IMR-90 (cell line): ENCODE results near the gene STAG1. TPM values are rescaled to one million over a fixed set of nuclear protein-coding genes. Genes with fewer than 3 reads are reported as not detected.
A peak's percentile ranks its signal among the peaks of the same experiment; 100 is the strongest.

ENCODE experiments used
- ATAC-seq: fragments of 200-7000 bp; cut with Tn5 transposase; 2 replicates; pipeline ENCODE4 v1.9.1; 2020; ENCODE audit warnings: low read depth, mild to moderate bottlenecking, moderate library complexity
- BruUV-seq: library from RNA; stranded (reverse); fragments of 400-500 nt; replicated peaks from 2 replicates; lab custom pipeline; 2021; lab: Mats Ljungman, UMichigan
- CTCF ChIA-PET: fragments of 300-600 bp; formaldehyde crosslinking; extraction: SDS; loops from one replicate; lab custom pipeline; 2021; ENCODE audit warnings: antibody characterized with exemption; lab: Yijun Ruan, JAX
- POLR2A ChIA-PET: fragments of 300-600 bp; sonication (Branson Sonifier 250); formaldehyde crosslinking; loops from one replicate; lab custom pipeline; 2022; ENCODE audit warnings: antibody characterized with exemption; ENCODE audit not compliant: unreplicated experiment; lab: Charles Lee
- DNase-seq: peaks from one replicate; pipeline ENCODE4 v3.0.0; 2013
- H2AFZ ChIP-seq: replicated peaks from 2 replicates; pipeline ENCODE3; 2013; ENCODE audit warnings: low read length, mild to moderate bottlenecking; ENCODE audit not compliant: poor library complexity
- H2AK5ac ChIP-seq: 2 replicates; pipeline ENCODE4 v1.6.1; 2013; ENCODE audit warnings: low read depth, low read length, inconsistent platforms
- H2AK9ac ChIP-seq: replicated peaks from 2 replicates; pipeline ENCODE3; 2013; ENCODE audit warnings: mild to moderate bottlenecking, low read depth, low read length, moderate library complexity; ENCODE audit not compliant: poor library complexity
- H2BK120ac ChIP-seq: 2 replicates; pipeline ENCODE4 v1.6.1; 2013; ENCODE audit warnings: low read depth, low read length, inconsistent platforms
- H2BK15ac ChIP-seq: 3 replicates; pipeline ENCODE4 v1.6.1; 2013; ENCODE audit warnings: low read depth, low read length, inconsistent platforms
- H2BK20ac ChIP-seq: 2 replicates; pipeline ENCODE4 v1.6.1; 2013; ENCODE audit warnings: low read depth, mild to moderate bottlenecking, inconsistent platforms, low read length, moderate library complexity
- H2BK5ac ChIP-seq: 2 replicates; pipeline ENCODE4 v1.6.1; 2013; ENCODE audit warnings: mild to moderate bottlenecking, low read depth, low read length, inconsistent platforms; ENCODE audit not compliant: poor library complexity, severe bottlenecking
- H3K14ac ChIP-seq: replicated peaks from 2 replicates; pipeline ENCODE4 v1.6.1; 2013; ENCODE audit warnings: low read depth, low read length, inconsistent platforms
- H3K18ac ChIP-seq: 2 replicates; pipeline ENCODE4 v1.6.1; 2013; ENCODE audit warnings: low read depth, low read length, control low read depth
- H3K23ac ChIP-seq: 2 replicates; pipeline ENCODE4 v1.6.1; 2013; ENCODE audit warnings: low read depth, low read length, inconsistent platforms
- H3K27ac ChIP-seq: 2 replicates; pipeline ENCODE4 v1.5.1; 2013; ENCODE audit warnings: mild to moderate bottlenecking, control low read depth, low read length; ENCODE audit not compliant: insufficient read depth
- H3K27me3 ChIP-seq: 2 replicates; pipeline ENCODE4 v1.6.1; 2013; ENCODE audit warnings: low read length; ENCODE audit not compliant: control insufficient read depth, insufficient read depth
- H3K36me3 ChIP-seq: 2 replicates; pipeline ENCODE4 v1.6.1; 2013; ENCODE audit warnings: low read length, mixed read lengths; ENCODE audit not compliant: control insufficient read depth, insufficient read depth
- H3K4ac ChIP-seq: 2 replicates; pipeline ENCODE4 v1.6.1; 2013; ENCODE audit warnings: low read depth, low read length, inconsistent platforms
- H3K4me1 ChIP-seq: 2 replicates; pipeline ENCODE4 v1.6.1; 2013; ENCODE audit warnings: low read length, mixed read lengths; ENCODE audit not compliant: control insufficient read depth, insufficient read depth
- H3K4me2 ChIP-seq: 2 replicates; pipeline ENCODE4 v1.6.1; 2013; ENCODE audit warnings: low read depth, mild to moderate bottlenecking, control low read depth, low read length, moderate library complexity
- H3K4me3 ChIP-seq: 2 replicates; pipeline ENCODE4 v1.5.1; 2013; ENCODE audit warnings: low read depth, mild to moderate bottlenecking, control low read depth, low read length, moderate library complexity; ENCODE audit not compliant: insufficient read depth
- H3K56ac ChIP-seq: 2 replicates; pipeline ENCODE4 v1.6.1; 2013; ENCODE audit warnings: low read length, inconsistent platforms; ENCODE audit not compliant: insufficient read depth; ENCODE audit errors: extremely low read depth
- H3K79me1 ChIP-seq, 2 experiments: 2 replicates each; pipeline ENCODE4 v1.6.1; 2013; ENCODE audit warnings: low read length in 2 of 2, inconsistent platforms in 1 of 2, low read depth in 1 of 2
- H3K9ac ChIP-seq: 2 replicates; pipeline ENCODE4 v1.6.1; 2013; ENCODE audit warnings: low read depth, low read length, control low read depth
- H3K9me1 ChIP-seq: 2 replicates; pipeline ENCODE4 v1.6.1; 2013; ENCODE audit warnings: low read length, inconsistent platforms; ENCODE audit not compliant: insufficient read depth
- H3K9me3 ChIP-seq: 2 replicates; pipeline ENCODE4 v1.6.1; 2013; ENCODE audit warnings: low read length; ENCODE audit not compliant: control insufficient read depth, insufficient read depth
- H4K20me1 ChIP-seq: 2 replicates; pipeline ENCODE4 v1.6.1; 2013; ENCODE audit warnings: low read length, inconsistent platforms; ENCODE audit not compliant: insufficient read depth
- H4K5ac ChIP-seq: 2 replicates; pipeline ENCODE4 v1.6.1; 2013; ENCODE audit warnings: mild to moderate bottlenecking, low read depth, low read length, control low read depth
- H4K8ac ChIP-seq, 2 experiments: 2 replicates each; pipeline ENCODE4 v1.6.1; 2013; ENCODE audit warnings: low read depth in 2 of 2, low read length in 2 of 2, control low read depth in 1 of 2, inconsistent platforms in 1 of 2
- H4K91ac ChIP-seq: 2 replicates; pipeline ENCODE4 v1.6.1; 2013; ENCODE audit warnings: low read depth, low read length, inconsistent platforms; ENCODE audit not compliant: insufficient read depth
- BHLHE40 ChIP-seq: fragments of 150-350 bp; IDR thresholded peaks from 2 replicates; pipeline ENCODE4 v1.6.1; 2016; ENCODE audit warnings: mild to moderate bottlenecking, low read depth, low read length
- CEBPB ChIP-seq: IDR thresholded peaks from 2 replicates; pipeline ENCODE4 v1.6.1; 2012; ENCODE audit warnings: low read depth, low read length, improper control_type of control experiment
- CHD1 ChIP-seq: IDR thresholded peaks from 2 replicates; pipeline ENCODE4 v1.6.1; 2012; ENCODE audit warnings: low read depth, low read length, improper control_type of control experiment
- CTCF ChIP-seq: conservative IDR thresholded peaks from 2 replicates; pipeline ENCODE4 v1.5.1; 2012; ENCODE audit warnings: mild to moderate bottlenecking, low read depth, low read length, improper control_type of control experiment
- ELK1 ChIP-seq: fragments of 150-350 bp; IDR thresholded peaks from 2 replicates; pipeline ENCODE4 v1.6.1; 2016; ENCODE audit warnings: low read depth, mild to moderate bottlenecking, low read length, moderate library complexity, borderline replicate concordance
- FOS ChIP-seq: fragments of 150-350 bp; IDR thresholded peaks from 2 replicates; pipeline ENCODE4 v1.6.1; 2016; ENCODE audit warnings: low read depth, low read length
- MAFK ChIP-seq: IDR thresholded peaks from 2 replicates; pipeline ENCODE4 v1.6.1; 2012; ENCODE audit warnings: low read depth, low read length, improper control_type of control experiment
- MAZ ChIP-seq: IDR thresholded peaks from 2 replicates; pipeline ENCODE4 v1.6.1; 2012; ENCODE audit warnings: low read depth, mild to moderate bottlenecking, low read length, improper control_type of control experiment, moderate library complexity, borderline replicate concordance
- MXI1 ChIP-seq: IDR thresholded peaks from 2 replicates; pipeline ENCODE4 v1.6.1; 2012; ENCODE audit warnings: low read depth, mild to moderate bottlenecking, low read length, moderate library complexity, borderline replicate concordance
- NFE2L2 ChIP-seq: fragments of 150-350 bp; IDR thresholded peaks from 2 replicates; pipeline ENCODE4 v1.6.1; 2016; ENCODE audit warnings: low read depth, mild to moderate bottlenecking, low read length
- POLR2A ChIP-seq: IDR thresholded peaks from 2 replicates; pipeline ENCODE4 v1.6.1; 2012; ENCODE audit warnings: mild to moderate bottlenecking, low read depth, low read length
- RAD21 ChIP-seq: IDR thresholded peaks from 2 replicates; pipeline ENCODE4 v1.6.1; 2012; ENCODE audit warnings: low read length, improper control_type of control experiment
- RCOR1 ChIP-seq: IDR thresholded peaks from 2 replicates; pipeline ENCODE4 v1.6.1; 2012; ENCODE audit warnings: mild to moderate bottlenecking, low read length, improper control_type of control experiment; ENCODE audit not compliant: insufficient replicate concordance
- RFX5 ChIP-seq: IDR thresholded peaks from 2 replicates; pipeline ENCODE4 v1.8.0; 2012; ENCODE audit warnings: low read depth, mild to moderate bottlenecking, low read length, moderate library complexity
- SMC3 ChIP-seq: fragments of 150-350 bp; IDR thresholded peaks from 2 replicates; pipeline ENCODE4 v1.6.1; 2016; ENCODE audit warnings: low read depth, mild to moderate bottlenecking, antibody characterized with exemption, low read length, moderate library complexity
- USF2 ChIP-seq: fragments of 150-350 bp; IDR thresholded peaks from 2 replicates; pipeline ENCODE4 v1.6.1; 2017; ENCODE audit warnings: mild to moderate bottlenecking, antibody characterized with exemption, low read length, low read depth
- WGBS, 2 experiments: methylation state at CpG; one replicate each; pipeline versions ENCODE4 v1.1.5 to v1.1.7; 2013; ENCODE audit warnings: missing lambda C conversion rate in 2 of 2; ENCODE audit not compliant: insufficient read length in 1 of 2; ENCODE audit errors: extremely low coverage in 2 of 2; 5-methylcytosine and 5-hydroxymethylcytosine counted together
- dilution Hi-C: fragments of 300-500 bp; cut with HindIII; formaldehyde crosslinking; loops from one replicate; pipeline ENCODE4 v1.14.3; 2018; ENCODE audit warnings: low sequenced_read_pairs; ENCODE audit not compliant: unreplicated experiment
- in situ Hi-C: fragments of 300-500 bp; cut with MboI; formaldehyde crosslinking; loops from 3 replicates; pipeline ENCODE4 v1.14.3; 2019; ENCODE audit warnings: low sequenced_read_pairs, inconsistent platforms, mixed read lengths
- intact Hi-C: fragments of 100-400 bp; cut with micrococcal nuclease; formaldehyde crosslinking; loops from 2 replicates; pipeline ENCODE4 v1.10.0; 2022
- polyA plus RNA-seq, 3 experiments: library from polyadenylated mRNA; depleted of rRNA; stranded (reverse); fragments of >200 nt; gene quantifications; 2 replicates each; pipeline ENCODE4 v1.2.3, GENCODE V29; 2012; ENCODE audit warnings: low replicate concordance in 1 of 3
- total RNA-seq: library from RNA; depleted of rRNA; stranded (reverse); fragments of >200 nt; gene quantifications from 2 replicates; pipeline ENCODE4 v1.2.3, GENCODE V29; 2012

STAG1 gene
- total and polyA plus RNA-seq, 2 of the 4 experiments (the other 2 are of a cell fraction): 9.6 to 32.3 TPM

GRCh38 chr3:136728473-136728872 lies 23.7 kb downstream of the STAG1 start:
- CTCF ChIA-PET: no interaction called here
- no peak overlapping the region for H3K14ac ChIP-seq
- H3K36me3 ChIP-seq: no peaks in the 10 kb centered on the region
- H3K4me3 ChIP-seq: no peak overlapping the region
- H3K27ac ChIP-seq: no peak overlapping the region
- no peak overlapping the region for H3K9ac ChIP-seq
- H4K5ac ChIP-seq: no peak overlapping the region; the same call in 1 of the 2 replicates
- peaks cover 8% of the 10 kb centered on the region; the same call in 1 of the 2 replicates for H3K9me1 ChIP-seq
- no peak overlapping the region for H3K4ac ChIP-seq
- intact Hi-C loops: no loop called here
- H2AK9ac ChIP-seq: no peak overlapping the region
- peaks cover 31 to 71% of the 10 kb centered on the region in 2 experiments for H3K79me1 ChIP-seq
- no peak overlapping the region for H2BK5ac ChIP-seq
- in situ Hi-C loops: no loop called here
- TF ChIP-seq MAFK (no peak), ELK1 (no peak), BHLHE40 (no peak), MAZ (no peak), FOS (no peak), NFE2L2 (no peak), SMC3 (no peak), USF2 (no peak), CHD1 (no peak), CEBPB (no peak), RFX5 (no peak), POLR2A (no peak), RCOR1 (no peak), RAD21 (no peak), CTCF (no peak), MXI1 (no peak)
- no peak overlapping the region for H2AK5ac ChIP-seq
- no peak overlapping the region for H4K91ac ChIP-seq
- no peak overlapping the region for H2AFZ ChIP-seq
- peak overlapping the region; percentile 61; the same call in 1 of the 2 replicates for H3K4me2 ChIP-seq
- ATAC-seq (peak; percentile 44), DNase-seq (no peak)
- H3K27me3 ChIP-seq: no peaks in the 10 kb centered on the region
- H2BK15ac ChIP-seq: no peak overlapping the region
- H3K56ac ChIP-seq: no peak overlapping the region
- POLR2A ChIA-PET: no interaction called here
- H2BK20ac ChIP-seq: no peak overlapping the region
- H4K8ac ChIP-seq: no peak overlapping the region
- no peak overlapping the region for H3K18ac ChIP-seq
- dilution Hi-C loops: no loop called here
- H3K4me1 ChIP-seq: peaks cover 7% of the 10 kb centered on the region
- H2BK120ac ChIP-seq: no peak overlapping the region
- H3K23ac ChIP-seq: no peak overlapping the region
- no CpG with 5 or more reads among the region's 1 CpG for WGBS, 2 experiments
- H3K9me3 ChIP-seq: no peaks in the 10 kb centered on the region
- peaks cover 32% of the 10 kb centered on the region for H4K20me1 ChIP-seq
- no TSS peak for BruUV-seq
